ENCODE measurements around the gene SLC25A23. TPM values are rescaled to one million over a fixed set of nuclear protein-coding genes. Genes with fewer than 3 reads are reported as not detected.

Gene SLC25A23
- total and polyA plus RNA-seq, 10 of the 15 experiments (the other 5 are each of a cell fraction or from before 2014, with no cell fraction given) = 10.2 to 85.8 (median 50.0) TPM

- TF ChIP-seq PKNOX1 (IDR thresholded peaks at IDR 0.05) (peak; percentile 55), ZNF622 (IDR thresholded peaks at IDR 0.05) (no peak), RCOR1 (conservative IDR thresholded peaks at IDR 0.05; ENCODE audit: low read depth, low read length) (no peak), EP300 (IDR thresholded peaks at IDR 0.05; ENCODE audit: borderline replicate concordance in 1 of 2, control insufficient read depth in 1 of 2, low read depth in 2 of 2, low read length in 2 of 2) (no peak), TBL1XR1 (IDR thresholded peaks at IDR 0.05; ENCODE audit: low read depth, low read length) (0 out of 2 replicates have a peak, but pooled peaks have one; percentile 27), MEF2B (IDR thresholded peaks at IDR 0.05; ENCODE audit: partially characterized antibody, poor library complexity, severe bottlenecking) (peak; percentile 68), ATF7 (IDR thresholded peaks at IDR 0.05; ENCODE audit: low read depth) (no peak; the same call in 1 of the 2 replicates), RBBP5 (conservative IDR thresholded peaks at IDR 0.05) (no peak), SPI1 (IDR thresholded peaks at IDR 0.05; ENCODE audit: borderline replicate concordance, insufficient read depth, low read depth, low read length) (peak; percentile 28; the same call in 1 of the 2 replicates), YBX1 (IDR thresholded peaks at IDR 0.05) (no peak), EGR1 (IDR thresholded peaks at IDR 0.05; ENCODE audit: borderline replicate concordance in 1 of 2, low read depth in 2 of 2, low read length in 2 of 2) (no peak), NFXL1 (IDR thresholded peaks at IDR 0.05; ENCODE audit: borderline replicate concordance) (no peak), E2F8 (IDR thresholded peaks at IDR 0.05; ENCODE audit: low read depth, partially characterized antibody) (no peak), ZNF24 (IDR thresholded peaks at IDR 0.05) (0 out of 2 replicates have a peak, but pooled peaks have one; percentile 23), USF1 (IDR thresholded peaks at IDR 0.05; ENCODE audit: borderline replicate concordance, extremely low read length, insufficient read depth, low read depth, low read length) (no peak), ZNF274 (IDR thresholded peaks at IDR 0.05; ENCODE audit: insufficient read depth, insufficient read length) (no peak), BCLAF1 (IDR thresholded peaks at IDR 0.05) (no peak), ASH2L (IDR thresholded peaks at IDR 0.05; ENCODE audit: borderline replicate concordance, low read depth) (no peak), NR2C1 (IDR thresholded peaks at IDR 0.05) (no peak), BCL11A (IDR thresholded peaks at IDR 0.05; ENCODE audit: low read depth, low read length) (no peak), SMAD1 (IDR thresholded peaks at IDR 0.05; ENCODE audit: low read depth, partially characterized antibody) (no peak), TAF1 (IDR thresholded peaks at IDR 0.05; ENCODE audit: borderline replicate concordance, low read depth, low read length) (peak; percentile 68)
These were observed 700 bp upstream of the SLC25A23 start (continued) for GRCh38 chr19:6460099-6460884.
